Activated CD8-positive, alpha-beta memory T cell treated with anti-CD3 and anti-CD28 coated beads for 24 hours (primary cell): ENCODE measurements around the gene HPRT1.

ENCODE experiments used
- DNase-seq: peaks from one replicate; pipeline ENCODE4 v3.0.0-alpha.2; 2020

HPRT1 gene

GRCh38 chrX:134544513-134545151 is 84.7 kb downstream of the HPRT1 start:
- DNase-seq: no peak

DNA sequence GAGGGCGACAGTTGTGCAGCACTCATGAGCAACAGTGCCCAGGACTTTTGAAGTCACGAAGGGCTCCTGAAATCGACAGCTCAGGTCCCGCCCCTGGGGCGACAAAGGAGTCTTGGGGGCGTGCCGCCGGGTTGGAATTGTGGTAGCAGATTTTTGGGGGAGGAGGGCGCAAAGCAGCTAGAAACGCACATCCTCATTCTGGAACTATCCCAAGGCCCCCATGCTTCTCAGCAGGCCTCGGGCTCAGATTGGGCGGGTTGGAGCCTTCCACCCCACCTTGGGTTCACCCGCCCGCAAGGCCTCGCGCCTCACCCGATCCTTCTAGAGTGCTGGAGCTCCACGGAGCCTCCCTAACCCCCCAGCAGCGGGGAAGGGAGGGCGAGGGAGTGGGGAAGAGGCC is 85.5 kb downstream of the HPRT1 start:
- DNase-seq: no peak

DNA sequence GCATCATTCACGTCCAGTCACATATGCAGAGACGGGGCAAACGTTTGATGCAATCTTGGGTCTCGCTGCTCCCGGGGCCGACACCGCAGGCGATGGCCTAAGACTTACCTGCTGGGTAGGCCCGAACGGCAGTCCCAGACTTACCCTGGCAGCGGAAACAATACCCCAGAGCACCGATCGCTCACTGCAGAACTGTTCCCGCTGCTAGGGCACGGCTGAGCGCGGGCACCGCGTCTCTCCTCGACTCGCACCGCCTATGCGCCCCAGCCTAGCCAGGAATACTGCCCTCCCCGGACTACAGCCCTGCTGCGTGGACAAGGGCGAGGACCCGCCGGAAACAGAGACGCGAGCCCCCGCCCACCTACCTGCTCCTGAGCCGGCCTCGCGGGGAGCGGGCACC is 86.2 kb downstream of the HPRT1 start:
- DNase-seq: no peak

DNA sequence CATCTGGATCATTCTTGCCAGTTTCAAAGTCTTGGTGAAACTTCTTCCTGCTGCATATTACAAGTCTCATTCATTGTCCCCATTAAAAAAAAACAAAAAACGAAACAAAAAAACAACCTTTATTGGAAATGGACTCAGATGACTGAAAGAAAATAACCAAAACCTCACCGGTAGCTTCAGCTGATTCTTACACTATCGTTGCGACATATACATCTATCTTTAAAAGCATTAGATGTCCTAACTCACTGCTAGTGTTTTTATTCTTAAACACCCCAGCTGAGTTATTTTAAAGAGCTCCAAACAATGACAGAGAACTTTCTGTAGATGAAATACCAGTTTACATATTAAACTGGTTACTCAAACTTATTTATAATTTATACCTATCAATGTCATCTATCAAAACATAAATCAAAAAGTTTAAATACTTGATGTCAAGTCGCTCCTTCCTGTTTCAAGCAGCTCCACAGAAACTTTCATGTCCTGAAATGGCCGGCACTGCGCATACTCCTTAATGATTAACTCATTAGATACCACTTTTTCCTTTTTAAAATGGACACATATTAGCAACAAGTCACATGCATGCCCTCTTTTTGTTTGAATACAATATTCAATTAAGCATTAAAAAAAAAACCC is 87.2 kb downstream of the HPRT1 start:
- DNase-seq: no peak

GRCh38 chrX:134548257-134549201 is 88.6 kb downstream of the HPRT1 start:
- DNase-seq: no peak
